Vagina (tissue), 2 donors: ENCODE results near the gene GNAL.

Experiments
- POLR2A ChIP-seq, 2 donors: fragments of 450-650 bp; IDR thresholded peaks; one replicate each; pipeline ENCODE4 v1.6.1; 2017; ENCODE audit warnings: antibody characterized with exemption in 2 of 2, mild to moderate bottlenecking in 2 of 2, moderate library complexity in 2 of 2
- POLR2AphosphoS5 ChIP-seq, 2 donors: sonication (generic); formaldehyde crosslinking; IDR thresholded peaks; one replicate each; pipeline ENCODE4 v1.9.0; 2017; ENCODE audit warnings: antibody characterized with exemption in 2 of 2, mild to moderate bottlenecking in 2 of 2, low read depth in 1 of 2; ENCODE audit not compliant: insufficient read depth in 1 of 2
- TF ChIP-seq, protein P1 (sequence below), 3 experiments: fragments of 450-650 bp in 2 of 3; fragments of 200-600 bp in 1 of 3; sonication (generic) in 1 of 3; IDR thresholded peaks; one replicate each; pipeline ENCODE4 v1.5.1; 2017 to 2019; ENCODE audit warnings: antibody characterized with exemption in 3 of 3, mild to moderate bottlenecking in 2 of 3, moderate library complexity in 2 of 3

- TF ChIP-seq POLR2A (IDR thresholded peaks at IDR 0.05) (no peak), POLR2AphosphoS5 (IDR thresholded peaks at IDR 0.05; ENCODE audit: insufficient read depth in 1 of 2, low read depth in 1 of 2) (no peak)
- TF ChIP-seq, protein P1, sequence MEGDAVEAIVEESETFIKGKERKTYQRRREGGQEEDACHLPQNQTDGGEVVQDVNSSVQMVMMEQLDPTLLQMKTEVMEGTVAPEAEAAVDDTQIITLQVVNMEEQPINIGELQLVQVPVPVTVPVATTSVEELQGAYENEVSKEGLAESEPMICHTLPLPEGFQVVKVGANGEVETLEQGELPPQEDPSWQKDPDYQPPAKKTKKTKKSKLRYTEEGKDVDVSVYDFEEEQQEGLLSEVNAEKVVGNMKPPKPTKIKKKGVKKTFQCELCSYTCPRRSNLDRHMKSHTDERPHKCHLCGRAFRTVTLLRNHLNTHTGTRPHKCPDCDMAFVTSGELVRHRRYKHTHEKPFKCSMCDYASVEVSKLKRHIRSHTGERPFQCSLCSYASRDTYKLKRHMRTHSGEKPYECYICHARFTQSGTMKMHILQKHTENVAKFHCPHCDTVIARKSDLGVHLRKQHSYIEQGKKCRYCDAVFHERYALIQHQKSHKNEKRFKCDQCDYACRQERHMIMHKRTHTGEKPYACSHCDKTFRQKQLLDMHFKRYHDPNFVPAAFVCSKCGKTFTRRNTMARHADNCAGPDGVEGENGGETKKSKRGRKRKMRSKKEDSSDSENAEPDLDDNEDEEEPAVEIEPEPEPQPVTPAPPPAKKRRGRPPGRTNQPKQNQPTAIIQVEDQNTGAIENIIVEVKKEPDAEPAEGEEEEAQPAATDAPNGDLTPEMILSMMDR (IDR thresholded peaks at IDR 0.05), result no peak
Observed at GRCh38 chr18:11749305-11749704, 60.2 kb downstream of the GNAL start.
